Measurements from ENCODE around the gene TXLNB. TPM values are rescaled to one million over a fixed set of nuclear protein-coding genes. Genes with fewer than 3 reads are reported as not detected.

The TXLNB gene
- total RNA-seq, 1 experiment from 2014 or later = 0.07 TPM

DNA sequence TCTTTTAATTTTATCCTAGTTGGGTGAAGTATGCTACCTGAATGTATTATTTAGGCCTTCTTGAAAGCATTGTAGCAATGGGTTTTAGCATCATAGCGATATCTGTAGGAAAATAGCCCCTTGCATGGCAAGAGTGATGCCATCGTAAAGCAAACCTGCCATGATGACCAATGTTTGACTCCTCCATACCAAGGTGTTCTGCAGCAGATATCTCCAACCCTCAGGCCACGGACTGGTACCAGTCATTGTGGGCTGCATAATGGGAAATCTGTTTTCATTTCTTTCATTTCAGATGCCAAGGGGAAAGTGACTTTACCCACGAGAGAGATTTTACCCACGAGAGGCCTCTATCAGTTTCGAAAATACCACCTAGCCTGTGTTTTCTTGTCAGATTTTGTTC, 6.2 kb downstream of the TXLNB start:
- H3K27me3 Mint-ChIP-seq (ENCODE audit: unreplicated experiment) = no peaks in the 10 kb centered on the region
- BruUV-seq (replicated peaks) = no TSS peak
- TF ChIP-seq CTCF (IDR thresholded peaks at IDR 0.05; ENCODE audit: unreplicated experiment) = no peak

DNA sequence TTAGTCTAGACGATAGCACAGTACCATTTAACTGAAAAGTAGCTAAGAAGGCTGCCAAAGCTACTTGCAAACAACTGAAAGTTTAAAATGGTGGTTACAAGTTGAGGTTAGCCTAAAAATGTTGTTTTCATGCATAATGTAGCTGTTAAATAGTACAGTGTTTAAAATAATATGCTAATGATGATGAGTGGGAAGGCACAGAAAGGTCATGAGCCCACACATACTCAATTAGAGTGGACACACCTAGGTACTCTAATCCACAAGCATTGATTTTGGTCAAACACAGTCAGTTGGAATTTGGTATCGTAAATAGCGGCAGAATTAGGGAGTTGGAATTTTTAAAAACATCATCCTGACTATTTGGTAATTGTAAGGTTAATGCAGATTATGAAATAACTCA, 7.0 kb downstream of the TXLNB start:
- peaks cover 10% of the 10 kb centered on the region for H3K4me1 Mint-ChIP-seq (ENCODE audit: low read depth, unreplicated experiment)
- no peak for DNase-seq

More for the DNA sequence above, 6.2 kb downstream of the TXLNB start:
- CTCF ChIA-PET = no interaction called here
- DNase-seq = no peak
- Mint-ChIP-seq H3K9me3 (ENCODE audit: low read depth, unreplicated experiment) (no peaks in the 10 kb centered on the region), H3K4me3 (ENCODE audit: low read depth, unreplicated experiment) (no peak overlapping the region), H3K27ac (ENCODE audit: unreplicated experiment) (no peak overlapping the region), H3K36me3 (ENCODE audit: insufficient read depth, unreplicated experiment) (no peaks in the 10 kb centered on the region), H3K4me1 (ENCODE audit: low read depth, unreplicated experiment) (peaks cover 12% of the 10 kb centered on the region)
- intact Hi-C loops (cut with micrococcal nuclease; ENCODE audit: unreplicated experiment) = no loop called here

GRCh38 chr6:139282684-139283083, 9.1 kb downstream of the TXLNB start:
- BruUV-seq (replicated peaks) = no TSS peak
- Mint-ChIP-seq H3K4me3 (ENCODE audit: low read depth, unreplicated experiment) (no peak overlapping the region), H3K36me3 (ENCODE audit: insufficient read depth, unreplicated experiment) (no peaks in the 10 kb centered on the region), H3K27me3 (ENCODE audit: unreplicated experiment) (no peaks in the 10 kb centered on the region), H3K27ac (ENCODE audit: unreplicated experiment) (no peak overlapping the region), H3K4me1 (ENCODE audit: low read depth, unreplicated experiment) (no peaks in the 10 kb centered on the region), H3K9me3 (ENCODE audit: low read depth, unreplicated experiment) (no peaks in the 10 kb centered on the region)
- intact Hi-C loops (cut with micrococcal nuclease; ENCODE audit: unreplicated experiment) = no loop called here
- no peak for TF ChIP-seq CTCF (IDR thresholded peaks at IDR 0.05; ENCODE audit: unreplicated experiment)
- no peak for DNase-seq
- CTCF ChIA-PET = interaction anchor here (0.7 kb wide), 1 partner anchor 740 kb away, joined by 4 read pairs; no protein-coding TSS in a partner anchor

More for the DNA sequence above, 7.0 kb downstream of the TXLNB start:
- CTCF ChIA-PET = no interaction called here
- Mint-ChIP-seq H3K27me3 (ENCODE audit: unreplicated experiment) (no peaks in the 10 kb centered on the region), H3K9me3 (ENCODE audit: low read depth, unreplicated experiment) (no peaks in the 10 kb centered on the region), H3K36me3 (ENCODE audit: insufficient read depth, unreplicated experiment) (no peaks in the 10 kb centered on the region), H3K4me3 (ENCODE audit: low read depth, unreplicated experiment) (no peak overlapping the region), H3K27ac (ENCODE audit: unreplicated experiment) (no peak overlapping the region)
- TF ChIP-seq CTCF (IDR thresholded peaks at IDR 0.05; ENCODE audit: unreplicated experiment) = no peak
- BruUV-seq (replicated peaks) = no TSS peak
- intact Hi-C loops (cut with micrococcal nuclease; ENCODE audit: unreplicated experiment) = no loop called here

DNA sequence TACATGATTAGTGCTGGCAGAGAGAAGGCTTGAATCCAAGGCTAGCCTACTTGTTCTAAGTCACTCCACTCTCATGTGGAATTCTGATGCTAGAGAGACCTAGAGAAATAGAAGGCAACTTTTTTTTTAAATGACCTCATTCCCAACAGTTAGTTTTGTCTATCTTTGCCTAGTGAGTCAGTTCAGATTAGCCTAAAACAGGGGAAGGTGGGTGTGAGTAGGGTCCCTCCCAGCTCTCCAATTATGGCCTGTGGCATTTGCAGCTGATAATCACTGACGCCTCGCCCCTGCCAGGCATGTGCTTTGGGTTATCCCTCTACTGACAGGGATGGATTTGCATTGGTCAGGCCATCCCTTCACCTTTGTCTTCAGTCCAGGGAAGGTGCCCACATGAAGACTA, 13.6 kb downstream of the TXLNB start:
- H3K4me3 Mint-ChIP-seq (ENCODE audit: low read depth, unreplicated experiment) = no peak overlapping the region
- H3K9me3 Mint-ChIP-seq (ENCODE audit: low read depth, unreplicated experiment) = no peaks in the 10 kb centered on the region
- BruUV-seq (replicated peaks) = no TSS peak
- H3K36me3 Mint-ChIP-seq (ENCODE audit: insufficient read depth, unreplicated experiment) = no peaks in the 10 kb centered on the region
- intact Hi-C loops (cut with micrococcal nuclease; ENCODE audit: unreplicated experiment) = no loop called here
- H3K27me3 Mint-ChIP-seq (ENCODE audit: unreplicated experiment) = no peaks in the 10 kb centered on the region
- no peaks in the 10 kb centered on the region for H3K4me1 Mint-ChIP-seq (ENCODE audit: low read depth, unreplicated experiment)
- H3K27ac Mint-ChIP-seq (ENCODE audit: unreplicated experiment) = no peak overlapping the region
- no peak for TF ChIP-seq CTCF (IDR thresholded peaks at IDR 0.05; ENCODE audit: unreplicated experiment)
- CTCF ChIA-PET = no interaction called here
- DNase-seq = no peak
